CD4-positive, alpha-beta T cell treated with Interleukin-1 beta for 1 hour (primary cell): ENCODE measurements around the gene PPID.
"Not testable (repeated sequence)": the region's sequence is repeated elsewhere in the genome, so short reads cannot be mapped to it uniquely, and the experiment has no call there.

Experiments used
- DNase-seq, 2 donors: peaks; one replicate each; pipeline ENCODE4 v3.0.0-alpha.2; 2020 to 2022

PPID gene

DNA sequence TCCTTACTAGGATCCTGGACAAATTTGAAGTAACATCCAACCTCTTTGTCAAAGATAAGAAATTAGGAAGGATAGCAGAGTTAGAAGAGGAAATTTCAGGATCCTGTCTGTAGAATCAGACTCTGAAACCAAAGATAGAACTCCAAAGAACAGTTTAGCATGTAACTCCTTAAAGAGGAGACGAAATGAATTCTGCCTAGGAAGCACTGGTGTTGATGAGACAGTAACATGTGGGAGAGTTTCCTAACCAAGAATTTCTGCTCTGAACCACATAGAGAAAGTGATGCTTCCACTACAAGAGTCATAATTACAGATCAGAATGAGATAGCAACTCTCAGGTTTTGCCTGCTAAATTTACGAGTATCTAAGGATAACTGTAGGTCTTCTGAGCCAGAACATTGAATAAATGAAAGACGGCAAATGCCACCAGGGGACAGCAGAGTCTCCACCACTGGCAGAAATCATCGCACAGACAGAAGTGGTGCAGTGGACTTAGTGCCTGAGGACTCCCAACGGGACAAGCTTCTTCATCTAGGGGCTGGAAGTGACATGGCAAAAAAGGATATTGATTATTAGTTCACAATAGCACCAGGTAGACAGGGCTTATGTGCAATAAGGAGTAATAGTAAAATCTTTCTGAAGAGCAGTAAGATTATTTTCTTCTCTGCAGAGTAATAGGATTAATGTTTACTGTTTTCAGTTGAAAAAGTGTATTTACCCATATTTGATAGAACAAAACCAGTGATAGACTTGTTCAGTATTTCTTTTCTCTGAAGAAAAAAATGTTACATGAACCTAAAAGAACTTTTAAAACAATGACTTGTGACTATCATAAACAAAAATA is 6.7 kb upstream of the PPID start:
- DNase-seq, result peak; percentile 42 to 61

DNA sequence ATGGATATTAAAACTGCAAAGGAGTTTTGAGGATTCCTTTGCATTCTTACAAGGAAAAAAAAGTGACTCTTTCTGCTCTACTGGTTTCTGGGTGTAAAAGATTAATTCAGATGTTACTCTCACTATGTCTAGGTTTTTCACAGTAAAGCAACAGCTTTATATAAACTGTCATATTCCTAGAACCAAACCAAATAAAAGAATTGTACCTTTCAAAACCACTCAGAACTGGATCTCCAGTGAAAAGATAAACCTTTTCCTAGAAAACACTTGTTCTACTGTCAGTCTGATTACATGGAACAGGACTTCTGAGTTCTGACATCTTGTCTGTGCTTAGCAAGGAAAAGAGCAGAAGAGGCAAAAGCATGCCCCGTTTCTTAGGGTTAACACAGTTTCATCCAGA is 5.0 kb upstream of the PPID start:
- no peak for DNase-seq

DNA sequence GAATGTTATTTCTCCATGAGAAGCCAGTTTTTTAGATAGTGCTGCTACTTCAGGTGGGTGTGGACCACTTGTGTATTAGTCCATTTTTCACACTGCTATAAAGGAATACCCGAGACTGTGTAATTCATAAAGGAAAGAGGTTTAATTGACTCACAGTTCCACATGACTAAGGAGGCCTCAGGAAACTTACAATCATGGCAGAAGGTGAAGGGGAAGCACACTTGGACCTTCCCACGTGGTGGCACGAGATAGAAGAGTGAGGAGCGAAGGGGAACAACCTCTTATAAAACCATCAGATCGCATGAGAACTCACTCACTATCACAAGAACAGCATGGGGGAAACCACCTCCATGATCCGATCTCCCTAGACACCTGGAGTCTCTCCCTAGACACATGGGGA is 3.4 kb upstream of the PPID start:
- no peak for DNase-seq

DNA sequence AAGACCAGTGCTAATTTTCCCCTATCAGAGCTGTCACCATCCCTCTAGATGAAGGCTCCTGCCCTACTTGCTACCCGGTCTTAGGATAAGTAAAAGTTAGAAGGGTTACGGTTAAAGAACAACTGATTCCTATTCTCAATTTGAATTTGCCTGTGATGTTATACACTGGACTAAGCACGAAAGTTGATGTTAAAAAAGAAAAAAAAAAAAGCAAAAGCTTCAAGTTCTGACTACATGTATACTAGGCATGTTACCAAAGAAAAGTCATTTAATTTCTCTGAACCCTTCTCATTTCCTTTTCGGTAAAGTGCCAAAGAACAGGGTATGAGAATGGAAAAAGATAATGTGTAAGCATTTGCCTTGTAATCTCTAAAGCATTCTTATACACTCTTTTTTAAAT is 1.4 kb upstream of the PPID start:
- no peak for DNase-seq

DNA sequence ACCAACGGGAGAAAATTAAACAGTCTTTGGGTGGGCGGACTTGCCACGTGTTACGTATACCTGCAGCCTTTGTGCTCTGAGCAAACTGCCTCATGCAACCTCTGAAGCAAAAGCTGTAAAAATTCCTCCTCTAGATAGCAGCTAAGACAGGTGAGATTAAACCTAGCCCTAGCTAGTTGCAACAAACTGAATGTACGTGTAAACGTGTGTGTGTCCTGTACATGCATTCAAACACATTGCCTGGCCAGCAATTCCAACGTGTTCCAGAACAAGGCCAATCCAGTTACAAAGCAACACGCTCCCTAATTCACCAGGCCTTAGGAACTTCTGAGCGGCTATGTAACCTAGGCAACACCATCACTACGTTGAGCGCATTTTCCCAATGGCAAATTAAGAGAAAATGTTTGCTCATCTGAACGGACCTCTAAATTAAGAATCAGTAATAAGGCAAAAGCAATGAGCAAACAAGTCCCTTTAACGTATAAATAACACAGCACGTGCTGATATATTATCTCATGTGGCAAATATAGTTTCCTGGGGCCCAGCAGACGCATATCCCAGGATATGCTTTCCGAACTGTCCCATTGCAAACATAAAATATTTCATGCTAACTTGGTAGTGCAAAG is 792 bp downstream of the PPID start:
- DNase-seq, result peak in 1 of 2 donors; percentile 17

DNA sequence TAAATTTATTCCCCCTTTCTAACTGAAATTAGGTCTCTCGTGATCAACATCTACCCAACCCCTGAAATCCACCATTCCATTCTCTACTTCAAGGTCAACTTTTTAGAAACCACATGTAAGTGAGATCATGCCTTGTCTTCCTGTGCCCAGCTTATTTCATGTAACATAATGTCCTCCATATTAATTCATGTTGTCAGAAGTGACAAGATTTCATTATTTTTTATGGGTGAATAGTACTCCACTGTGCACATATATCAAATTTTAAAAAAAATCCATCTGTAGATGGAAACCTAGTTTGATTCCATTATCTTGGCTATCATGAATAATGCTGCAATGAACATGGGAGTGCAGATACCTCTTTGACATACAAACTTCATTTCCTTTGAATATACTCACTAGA is 1.5 kb downstream of the PPID start:
- no peak for DNase-seq

DNA sequence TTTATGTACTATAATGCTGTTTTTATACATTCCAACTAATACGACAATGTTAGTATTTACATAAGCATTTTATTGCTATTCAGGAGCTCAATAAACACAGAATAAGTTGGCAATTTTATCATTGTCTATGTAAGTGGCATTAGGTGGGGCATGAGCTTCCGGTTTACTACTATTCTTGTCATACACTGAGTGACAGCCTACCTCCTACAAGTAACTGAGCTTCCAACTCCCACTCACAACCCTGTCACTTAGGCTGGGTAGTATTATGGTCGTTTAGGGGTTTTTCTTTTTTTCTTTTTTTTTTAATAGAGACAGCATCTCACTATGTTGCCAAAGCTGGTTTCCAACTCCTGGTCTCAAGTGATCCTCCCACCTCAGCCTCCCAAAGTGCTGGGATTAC is 7.4 kb downstream of the PPID start:
- DNase-seq, result no peak

DNA sequence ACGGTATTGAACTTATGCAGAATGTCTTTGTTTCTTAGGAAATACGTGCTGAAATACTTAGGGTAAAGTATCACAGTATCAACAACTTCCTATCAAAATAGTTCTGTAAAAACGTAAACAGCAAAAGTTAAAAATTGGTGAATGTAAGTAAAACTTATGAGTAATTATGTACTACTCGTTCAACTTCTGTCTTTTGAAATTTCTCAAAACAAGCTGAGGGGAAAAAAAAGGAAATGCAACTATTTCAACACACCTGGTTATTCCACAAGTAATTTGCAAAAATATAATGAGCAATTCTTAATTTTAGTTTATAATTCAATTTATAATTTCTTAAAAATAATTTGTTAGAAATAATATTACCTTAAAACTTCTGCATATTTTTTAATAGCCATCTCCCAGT is 8.3 kb downstream of the PPID start:
- DNase-seq, result no peak

DNA sequence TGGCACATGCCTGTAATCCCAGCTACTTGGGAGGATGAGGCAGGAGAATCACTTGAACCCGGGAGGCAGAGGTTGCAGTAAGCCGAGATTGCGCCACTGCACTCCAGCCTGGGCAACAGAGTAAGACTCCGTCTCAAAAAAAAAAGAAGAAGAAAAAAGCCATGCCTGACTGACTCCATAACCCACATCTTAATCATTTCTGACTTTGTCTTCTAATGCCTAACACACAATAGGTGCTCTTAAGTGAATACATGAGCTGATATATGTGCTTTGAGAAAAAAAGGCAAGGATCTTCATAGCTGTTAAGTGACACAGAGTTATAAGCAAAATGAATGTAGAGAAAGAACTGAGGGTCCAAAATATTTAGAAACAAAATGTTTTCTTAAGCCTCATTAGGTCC is 10.6 kb downstream of the PPID start:
- DNase-seq, result not testable (repeated sequence)

DNA sequence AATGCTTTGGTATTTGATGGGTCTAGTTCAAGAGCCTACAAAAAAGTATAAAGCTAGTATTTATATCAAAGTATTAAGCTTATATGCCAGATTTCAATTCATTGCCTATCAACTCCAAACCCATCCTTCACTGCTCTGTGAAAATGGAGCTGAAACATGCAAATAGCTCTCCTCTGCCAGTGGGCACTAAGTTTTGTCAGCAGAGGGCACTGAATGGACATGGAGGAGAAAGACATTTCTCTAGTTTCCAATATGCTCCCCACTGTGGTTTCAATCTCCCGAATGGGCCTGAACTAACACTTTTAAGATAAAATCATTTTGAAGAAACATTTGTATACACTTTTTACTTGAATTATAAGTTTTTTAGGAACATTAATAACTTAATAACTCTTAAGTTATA is 12.4 kb downstream of the PPID start:
- peak in 1 of 2 donors; percentile 5 for DNase-seq

DNA sequence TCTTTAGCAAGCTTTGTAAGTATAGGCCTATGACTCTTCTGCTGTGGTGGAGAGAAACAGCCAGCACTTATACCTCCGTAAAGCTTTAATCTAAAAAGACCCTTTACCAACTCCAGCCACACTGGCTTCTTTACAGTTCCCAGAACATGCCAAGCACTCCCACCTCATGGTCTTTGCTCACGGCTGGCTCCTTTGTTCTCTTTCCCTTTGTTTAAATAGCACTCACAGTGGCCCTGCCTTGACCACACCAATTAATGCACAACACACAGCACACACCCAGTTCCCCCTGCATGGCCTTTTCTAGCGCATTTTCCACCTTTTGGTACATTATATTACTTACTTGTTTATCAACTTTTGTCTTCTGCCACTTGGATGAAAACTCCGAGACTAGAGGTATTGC is 18.9 kb downstream of the PPID start:
- no peak for DNase-seq

DNA sequence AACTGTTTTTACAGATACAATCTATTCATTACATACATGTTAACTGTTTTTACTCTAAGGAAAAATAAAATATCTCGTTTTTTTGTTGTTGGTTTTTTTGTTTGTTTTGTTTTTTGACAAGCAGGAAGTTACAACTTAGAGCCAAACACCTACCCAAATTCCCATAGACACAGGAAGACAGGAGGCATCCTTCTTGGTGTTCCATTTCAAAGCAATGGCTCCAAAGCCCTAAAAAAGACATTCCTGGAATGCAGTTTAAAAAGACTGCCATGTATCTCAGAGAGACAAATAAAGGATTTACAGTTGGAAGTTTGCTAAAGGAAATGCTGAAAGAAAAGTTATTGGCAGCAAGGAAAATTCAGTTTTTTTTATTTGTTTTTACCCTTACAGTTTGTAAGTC is 34.4 kb downstream of the PPID start:
- no peak for DNase-seq

DNA sequence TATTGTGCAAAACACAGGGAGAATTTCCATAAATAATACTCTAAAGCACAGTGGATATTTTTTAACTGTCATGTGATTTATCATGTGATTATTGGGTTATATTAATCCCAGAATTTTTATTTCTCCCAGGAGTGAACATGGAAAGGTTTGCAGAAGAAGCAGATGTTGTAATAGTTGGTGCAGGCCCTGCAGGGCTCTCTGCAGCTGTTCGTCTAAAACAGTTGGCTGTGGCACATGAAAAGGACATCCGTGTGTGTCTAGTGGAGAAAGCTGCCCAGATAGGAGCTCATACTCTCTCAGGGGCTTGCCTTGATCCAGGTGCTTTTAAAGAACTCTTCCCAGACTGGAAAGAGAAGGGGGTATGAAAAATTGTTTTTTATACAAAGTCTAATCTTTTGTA is 41.1 kb downstream of the PPID start:
- no peak for DNase-seq

DNA sequence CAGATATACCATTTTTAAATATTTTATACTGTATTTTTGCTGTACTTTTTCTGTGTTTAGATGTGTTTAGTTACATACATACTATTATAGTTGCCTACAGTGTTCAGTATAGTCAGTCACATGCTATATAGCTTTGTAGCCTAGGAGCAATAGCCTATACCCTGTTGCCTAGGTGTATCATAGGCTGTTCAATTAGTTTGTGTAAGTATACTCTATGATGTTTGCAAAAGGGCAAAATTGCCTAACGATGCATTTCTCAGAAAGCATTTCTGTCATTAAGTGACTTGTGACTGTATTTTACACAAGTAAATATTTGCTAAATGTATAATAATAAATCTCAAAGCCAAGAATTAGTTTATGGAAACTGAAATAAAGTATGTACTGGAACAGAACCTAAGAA is 41.6 kb downstream of the PPID start:
- no peak for DNase-seq

DNA sequence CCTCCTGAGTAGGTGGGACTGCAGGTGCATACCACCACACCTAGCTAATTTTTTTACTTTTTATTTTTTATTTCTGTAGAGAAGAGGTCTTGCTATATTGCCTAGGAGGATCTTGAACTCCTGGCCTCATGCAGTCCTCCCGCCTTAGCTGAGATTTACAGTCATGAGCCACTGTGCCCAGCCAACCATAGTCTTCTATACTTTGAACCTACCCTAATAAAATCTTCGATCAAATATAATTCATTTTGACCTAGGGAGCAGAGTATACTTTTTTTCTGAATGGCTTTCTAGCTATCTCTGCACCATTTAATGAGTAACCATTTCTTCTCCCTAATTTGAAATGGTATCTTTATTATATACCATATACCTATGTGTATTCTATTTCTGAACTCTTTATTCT is 44.4 kb downstream of the PPID start:
- DNase-seq, result no peak

DNA sequence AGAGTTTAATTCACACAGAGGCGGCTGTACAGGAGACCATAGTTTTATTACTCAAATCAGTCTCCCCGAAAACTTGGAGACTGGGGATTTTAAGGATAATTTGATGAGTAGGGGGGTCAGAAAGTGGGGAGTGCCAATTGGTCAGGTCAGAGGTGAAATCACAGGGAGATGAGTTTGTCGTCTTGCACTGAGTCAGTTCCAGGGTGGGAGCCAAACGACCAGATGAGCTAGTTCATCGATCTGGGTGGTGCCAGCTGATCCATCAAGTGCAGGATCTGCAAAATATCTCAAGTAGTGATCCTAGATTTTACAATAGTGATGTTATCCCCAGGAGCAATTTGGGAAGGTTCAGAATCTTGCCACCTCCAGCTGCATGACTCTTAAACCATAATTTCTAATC is 47.1 kb downstream of the PPID start:
- DNase-seq, result no peak

DNA sequence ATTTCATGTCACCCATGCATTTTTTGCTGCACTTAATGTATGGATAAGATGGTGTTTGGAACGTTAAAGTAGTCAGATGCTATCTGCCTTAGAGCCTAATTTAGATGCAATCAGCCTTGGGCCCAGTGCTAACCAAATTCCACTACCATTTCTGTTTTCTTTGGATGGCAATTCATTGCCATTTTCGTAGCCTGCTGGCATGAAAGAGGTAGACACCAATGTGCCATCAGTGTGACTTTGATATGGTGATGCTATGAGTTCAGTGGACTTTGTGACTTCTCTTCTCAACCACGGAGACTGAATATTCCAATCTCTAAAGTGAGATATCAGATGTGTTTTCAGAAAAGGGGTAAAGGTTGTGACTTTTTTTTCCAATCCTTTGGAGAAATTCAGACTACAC is 49.6 kb downstream of the PPID start:
- DNase-seq, result no peak

DNA sequence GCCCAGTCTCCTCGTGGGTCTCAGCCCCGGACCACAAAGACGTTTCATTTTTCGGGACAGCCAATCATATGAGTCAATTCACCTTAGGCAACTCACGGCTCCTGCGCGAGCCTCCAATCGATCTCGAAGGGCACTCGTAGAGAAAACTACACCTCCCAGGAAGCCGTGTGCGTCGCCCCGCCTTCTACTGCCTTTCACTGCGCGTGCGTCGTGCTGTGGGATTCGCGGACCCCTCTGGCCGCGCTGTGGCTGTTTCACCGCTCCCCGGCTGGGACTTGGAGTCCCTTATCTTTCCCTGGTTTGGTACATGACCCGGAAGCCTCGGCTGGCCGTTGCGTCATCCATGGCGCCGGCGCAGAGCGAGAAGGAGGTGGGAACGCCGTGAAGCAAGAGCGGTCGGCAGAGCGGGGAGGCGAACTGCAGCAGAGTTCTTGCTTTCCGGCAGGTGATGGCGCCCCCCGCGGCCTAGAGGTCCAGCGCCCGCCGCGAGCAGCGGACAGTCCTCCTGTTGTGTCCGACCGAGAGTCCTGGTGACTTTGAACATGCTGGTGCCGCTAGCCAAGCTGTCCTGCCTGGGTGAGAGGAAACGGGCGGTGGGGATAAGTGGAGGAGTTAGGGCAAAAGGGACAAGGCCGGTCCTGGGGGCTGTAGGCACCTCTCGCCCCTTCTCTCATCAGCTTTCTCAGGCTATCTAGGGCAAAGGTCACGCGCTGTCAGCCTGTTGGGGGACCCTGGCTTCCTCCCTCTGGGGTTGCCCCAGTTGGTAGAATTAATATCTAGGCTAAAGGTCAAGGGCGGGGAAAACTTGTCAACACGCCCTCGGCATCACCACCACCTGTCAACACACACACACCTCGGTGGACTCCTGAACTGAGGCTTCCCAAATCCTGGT is 51.0 kb downstream of the PPID start, which contains the start of gene ETFDH:
ETFDH (plus strand) TSS at position 382 of the 892 bp plus-strand sequence; CDS start at position 543, 161 bp downstream.
- peak; percentile 99 for DNase-seq

DNA sequence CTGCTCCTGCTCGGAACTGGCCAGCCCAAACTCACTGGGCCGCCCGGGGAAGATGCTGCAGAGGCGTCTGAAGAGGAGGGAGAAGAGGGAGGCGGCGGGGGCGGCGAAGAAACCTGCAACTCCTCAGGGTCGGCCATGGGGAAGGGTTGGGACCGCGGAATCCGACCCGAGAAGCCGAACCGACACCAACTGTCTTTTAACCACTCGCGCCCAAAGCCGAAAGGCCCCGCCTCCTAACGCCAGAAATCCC is 51.6 kb downstream of the PPID start, which contains the start of gene C4orf46:
C4orf46 (minus strand) TSS at position 223 of the 250 bp plus-strand sequence; CDS start at position 137, 86 bp downstream.
- no peak for DNase-seq

DNA sequence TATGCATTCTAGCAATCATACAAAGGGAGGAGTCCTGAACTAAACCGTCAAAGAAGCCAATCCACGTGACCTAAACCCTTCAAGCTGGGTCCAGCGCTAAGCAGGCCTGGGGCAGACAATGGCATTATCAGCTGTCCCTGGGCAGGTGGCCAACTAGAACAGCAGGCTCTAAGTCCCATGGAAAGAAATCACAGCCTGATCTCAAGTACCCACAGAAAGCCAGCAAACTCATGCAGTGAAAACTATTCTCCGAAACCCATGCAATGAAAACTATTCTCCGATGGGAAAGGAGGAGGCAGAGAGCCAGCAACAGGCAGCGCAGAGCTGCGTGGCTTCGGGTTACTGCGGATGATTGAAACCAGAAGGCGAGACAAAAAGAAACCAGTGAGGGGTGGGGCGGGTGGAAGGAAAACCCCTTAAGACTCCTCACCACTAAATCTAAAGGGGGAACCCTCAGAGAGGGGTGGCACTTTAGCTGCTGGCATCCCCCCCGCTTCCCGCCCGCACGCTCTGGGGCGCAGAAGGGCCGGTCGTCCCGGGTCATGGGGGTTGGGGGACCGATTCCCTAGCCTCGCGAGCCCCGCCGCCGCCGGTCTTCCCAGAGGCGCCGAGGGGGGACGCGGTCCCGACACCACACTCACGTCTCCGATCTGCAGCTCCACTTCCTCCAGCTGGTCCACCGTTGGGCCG is 52.1 kb downstream of the PPID start:
- peak; percentile 48 to 60 for DNase-seq

DNA sequence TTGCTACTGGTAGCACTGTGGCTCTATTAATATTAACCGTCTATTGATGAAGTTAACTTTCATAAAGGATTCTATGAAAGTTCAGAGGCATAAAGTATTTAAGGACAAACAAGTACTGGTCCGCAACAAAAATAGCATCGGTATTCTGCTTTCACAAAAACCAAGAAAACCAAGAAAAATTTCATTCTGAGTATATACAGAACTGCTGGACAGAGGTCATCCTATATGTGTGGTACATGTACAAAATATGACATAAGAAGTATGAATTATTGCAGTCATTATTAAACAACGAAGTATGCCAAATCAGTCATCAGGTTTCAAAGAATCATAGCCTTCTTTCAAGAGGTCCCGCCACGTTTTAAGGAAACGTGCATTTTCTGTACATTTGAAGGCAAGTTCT is 53.9 kb downstream of the PPID start:
- no peak for DNase-seq

DNA sequence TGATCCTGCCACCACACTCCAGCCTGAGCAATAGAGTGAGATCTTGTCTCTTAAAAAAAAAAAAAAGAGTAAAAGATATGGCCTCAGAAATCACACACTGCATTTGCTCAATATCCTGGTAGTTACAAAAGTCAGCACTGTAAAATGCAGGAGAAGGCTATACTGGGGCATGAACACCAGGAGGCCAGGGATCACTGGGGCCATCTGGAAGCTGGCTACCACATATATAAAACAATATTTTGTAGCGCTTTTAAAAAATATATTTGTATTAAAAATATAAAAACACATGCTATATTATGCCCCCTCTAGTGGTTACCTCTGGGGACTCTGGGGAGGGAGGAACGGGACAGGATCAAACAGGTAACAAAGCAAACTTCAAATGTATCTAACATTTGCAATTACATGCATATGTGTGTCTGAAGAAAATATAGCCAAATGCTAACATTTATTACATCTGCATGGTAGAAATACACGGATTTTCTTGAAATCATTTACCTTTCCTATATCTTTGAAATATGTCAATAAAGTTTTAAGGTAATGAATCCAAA is 55.5 kb downstream of the PPID start:
- peak in 1 of 2 donors; percentile 38 for DNase-seq

DNA sequence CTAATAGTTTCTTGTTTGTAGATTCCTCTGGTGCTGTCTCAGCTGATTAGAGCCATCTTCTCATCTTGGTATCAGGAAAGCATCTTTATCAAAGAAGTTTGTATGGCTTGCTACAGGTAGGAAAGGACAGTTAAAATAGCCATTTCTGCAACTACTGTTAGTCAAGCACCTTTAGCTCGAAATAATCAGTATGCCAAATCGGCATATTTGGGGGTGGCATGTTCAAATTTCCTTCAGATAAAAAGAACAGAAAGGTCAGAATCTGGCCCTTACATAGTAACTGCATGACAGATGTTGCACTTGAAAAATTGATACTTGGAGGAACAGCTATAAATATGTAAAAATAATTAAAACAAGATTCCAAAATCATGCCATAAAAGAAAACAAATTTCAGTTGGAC is 56.3 kb downstream of the PPID start:
- DNase-seq, result no peak
